IMR-90 (cell line): ENCODE data around the gene HMGN2. TPM values are rescaled to one million over a fixed set of nuclear protein-coding genes. Genes with fewer than 3 reads are reported as not detected.

ENCODE experiments used
- ATAC-seq: fragments of 200-7000 bp; cut with Tn5 transposase; 2 replicates; pipeline ENCODE4 v1.9.1; 2020; ENCODE audit warnings: low read depth, mild to moderate bottlenecking, moderate library complexity
- BruUV-seq: library from RNA; stranded (reverse); fragments of 400-500 nt; replicated peaks from 2 replicates; lab custom pipeline; 2021; lab: Mats Ljungman, UMichigan
- CTCF ChIA-PET: fragments of 300-600 bp; formaldehyde crosslinking; extraction: SDS; loops from one replicate; lab custom pipeline; 2021; ENCODE audit warnings: antibody characterized with exemption; lab: Yijun Ruan, JAX
- POLR2A ChIA-PET: fragments of 300-600 bp; sonication (Branson Sonifier 250); formaldehyde crosslinking; loops from one replicate; lab custom pipeline; 2022; ENCODE audit warnings: antibody characterized with exemption; ENCODE audit not compliant: unreplicated experiment; lab: Charles Lee
- DNase-seq: peaks from one replicate; pipeline ENCODE4 v3.0.0; 2013
- H2AFZ ChIP-seq: replicated peaks from 2 replicates; pipeline ENCODE3; 2013; ENCODE audit warnings: low read length, mild to moderate bottlenecking; ENCODE audit not compliant: poor library complexity
- H2AK5ac ChIP-seq: 2 replicates; pipeline ENCODE4 v1.6.1; 2013; ENCODE audit warnings: low read depth, low read length, inconsistent platforms
- H2AK9ac ChIP-seq: replicated peaks from 2 replicates; pipeline ENCODE3; 2013; ENCODE audit warnings: mild to moderate bottlenecking, low read depth, low read length, moderate library complexity; ENCODE audit not compliant: poor library complexity
- H2BK120ac ChIP-seq: 2 replicates; pipeline ENCODE4 v1.6.1; 2013; ENCODE audit warnings: low read depth, low read length, inconsistent platforms
- H2BK15ac ChIP-seq: 3 replicates; pipeline ENCODE4 v1.6.1; 2013; ENCODE audit warnings: low read depth, low read length, inconsistent platforms
- H2BK20ac ChIP-seq: 2 replicates; pipeline ENCODE4 v1.6.1; 2013; ENCODE audit warnings: low read depth, mild to moderate bottlenecking, inconsistent platforms, low read length, moderate library complexity
- H2BK5ac ChIP-seq: 2 replicates; pipeline ENCODE4 v1.6.1; 2013; ENCODE audit warnings: mild to moderate bottlenecking, low read depth, low read length, inconsistent platforms; ENCODE audit not compliant: poor library complexity, severe bottlenecking
- H3K14ac ChIP-seq: replicated peaks from 2 replicates; pipeline ENCODE4 v1.6.1; 2013; ENCODE audit warnings: low read depth, low read length, inconsistent platforms
- H3K18ac ChIP-seq: 2 replicates; pipeline ENCODE4 v1.6.1; 2013; ENCODE audit warnings: low read depth, low read length, control low read depth
- H3K23ac ChIP-seq: 2 replicates; pipeline ENCODE4 v1.6.1; 2013; ENCODE audit warnings: low read depth, low read length, inconsistent platforms
- H3K27ac ChIP-seq: 2 replicates; pipeline ENCODE4 v1.5.1; 2013; ENCODE audit warnings: mild to moderate bottlenecking, control low read depth, low read length; ENCODE audit not compliant: insufficient read depth
- H3K27me3 ChIP-seq: 2 replicates; pipeline ENCODE4 v1.6.1; 2013; ENCODE audit warnings: low read length; ENCODE audit not compliant: control insufficient read depth, insufficient read depth
- H3K36me3 ChIP-seq: 2 replicates; pipeline ENCODE4 v1.6.1; 2013; ENCODE audit warnings: low read length, mixed read lengths; ENCODE audit not compliant: control insufficient read depth, insufficient read depth
- H3K4ac ChIP-seq: 2 replicates; pipeline ENCODE4 v1.6.1; 2013; ENCODE audit warnings: low read depth, low read length, inconsistent platforms
- H3K4me1 ChIP-seq: 2 replicates; pipeline ENCODE4 v1.6.1; 2013; ENCODE audit warnings: low read length, mixed read lengths; ENCODE audit not compliant: control insufficient read depth, insufficient read depth
- H3K4me2 ChIP-seq: 2 replicates; pipeline ENCODE4 v1.6.1; 2013; ENCODE audit warnings: low read depth, mild to moderate bottlenecking, control low read depth, low read length, moderate library complexity
- H3K4me3 ChIP-seq: 2 replicates; pipeline ENCODE4 v1.5.1; 2013; ENCODE audit warnings: low read depth, mild to moderate bottlenecking, control low read depth, low read length, moderate library complexity; ENCODE audit not compliant: insufficient read depth
- H3K56ac ChIP-seq: 2 replicates; pipeline ENCODE4 v1.6.1; 2013; ENCODE audit warnings: low read length, inconsistent platforms; ENCODE audit not compliant: insufficient read depth; ENCODE audit errors: extremely low read depth
- H3K79me1 ChIP-seq, 2 experiments: 2 replicates each; pipeline ENCODE4 v1.6.1; 2013; ENCODE audit warnings: low read length in 2 of 2, inconsistent platforms in 1 of 2, low read depth in 1 of 2
- H3K9ac ChIP-seq: 2 replicates; pipeline ENCODE4 v1.6.1; 2013; ENCODE audit warnings: low read depth, low read length, control low read depth
- H3K9me1 ChIP-seq: 2 replicates; pipeline ENCODE4 v1.6.1; 2013; ENCODE audit warnings: low read length, inconsistent platforms; ENCODE audit not compliant: insufficient read depth
- H3K9me3 ChIP-seq: 2 replicates; pipeline ENCODE4 v1.6.1; 2013; ENCODE audit warnings: low read length; ENCODE audit not compliant: control insufficient read depth, insufficient read depth
- H4K20me1 ChIP-seq: 2 replicates; pipeline ENCODE4 v1.6.1; 2013; ENCODE audit warnings: low read length, inconsistent platforms; ENCODE audit not compliant: insufficient read depth
- H4K5ac ChIP-seq: 2 replicates; pipeline ENCODE4 v1.6.1; 2013; ENCODE audit warnings: mild to moderate bottlenecking, low read depth, low read length, control low read depth
- H4K8ac ChIP-seq, 2 experiments: 2 replicates each; pipeline ENCODE4 v1.6.1; 2013; ENCODE audit warnings: low read depth in 2 of 2, low read length in 2 of 2, control low read depth in 1 of 2, inconsistent platforms in 1 of 2
- H4K91ac ChIP-seq: 2 replicates; pipeline ENCODE4 v1.6.1; 2013; ENCODE audit warnings: low read depth, low read length, inconsistent platforms; ENCODE audit not compliant: insufficient read depth
- BHLHE40 ChIP-seq: fragments of 150-350 bp; IDR thresholded peaks from 2 replicates; pipeline ENCODE4 v1.6.1; 2016; ENCODE audit warnings: mild to moderate bottlenecking, low read depth, low read length
- CEBPB ChIP-seq: IDR thresholded peaks from 2 replicates; pipeline ENCODE4 v1.6.1; 2012; ENCODE audit warnings: low read depth, low read length, improper control_type of control experiment
- CTCF ChIP-seq: conservative IDR thresholded peaks from 2 replicates; pipeline ENCODE4 v1.5.1; 2012; ENCODE audit warnings: mild to moderate bottlenecking, low read depth, low read length, improper control_type of control experiment
- ELK1 ChIP-seq: fragments of 150-350 bp; IDR thresholded peaks from 2 replicates; pipeline ENCODE4 v1.6.1; 2016; ENCODE audit warnings: low read depth, mild to moderate bottlenecking, low read length, moderate library complexity, borderline replicate concordance
- FOS ChIP-seq: fragments of 150-350 bp; IDR thresholded peaks from 2 replicates; pipeline ENCODE4 v1.6.1; 2016; ENCODE audit warnings: low read depth, low read length
- MAFK ChIP-seq: IDR thresholded peaks from 2 replicates; pipeline ENCODE4 v1.6.1; 2012; ENCODE audit warnings: low read depth, low read length, improper control_type of control experiment
- MXI1 ChIP-seq: IDR thresholded peaks from 2 replicates; pipeline ENCODE4 v1.6.1; 2012; ENCODE audit warnings: low read depth, mild to moderate bottlenecking, low read length, moderate library complexity, borderline replicate concordance
- NFE2L2 ChIP-seq: fragments of 150-350 bp; IDR thresholded peaks from 2 replicates; pipeline ENCODE4 v1.6.1; 2016; ENCODE audit warnings: low read depth, mild to moderate bottlenecking, low read length
- RAD21 ChIP-seq: IDR thresholded peaks from 2 replicates; pipeline ENCODE4 v1.6.1; 2012; ENCODE audit warnings: low read length, improper control_type of control experiment
- RCOR1 ChIP-seq: IDR thresholded peaks from 2 replicates; pipeline ENCODE4 v1.6.1; 2012; ENCODE audit warnings: mild to moderate bottlenecking, low read length, improper control_type of control experiment; ENCODE audit not compliant: insufficient replicate concordance
- RFX5 ChIP-seq: IDR thresholded peaks from 2 replicates; pipeline ENCODE4 v1.8.0; 2012; ENCODE audit warnings: low read depth, mild to moderate bottlenecking, low read length, moderate library complexity
- SMC3 ChIP-seq: fragments of 150-350 bp; IDR thresholded peaks from 2 replicates; pipeline ENCODE4 v1.6.1; 2016; ENCODE audit warnings: low read depth, mild to moderate bottlenecking, antibody characterized with exemption, low read length, moderate library complexity
- USF2 ChIP-seq: fragments of 150-350 bp; IDR thresholded peaks from 2 replicates; pipeline ENCODE4 v1.6.1; 2017; ENCODE audit warnings: mild to moderate bottlenecking, antibody characterized with exemption, low read length, low read depth
- WGBS, 2 experiments: methylation state at CpG; one replicate each; pipeline versions ENCODE4 v1.1.5 to v1.1.7; 2013; ENCODE audit warnings: missing lambda C conversion rate in 2 of 2; ENCODE audit not compliant: insufficient read length in 1 of 2; ENCODE audit errors: extremely low coverage in 2 of 2; 5-methylcytosine and 5-hydroxymethylcytosine counted together
- dilution Hi-C: fragments of 300-500 bp; cut with HindIII; formaldehyde crosslinking; loops from one replicate; pipeline ENCODE4 v1.14.3; 2018; ENCODE audit warnings: low sequenced_read_pairs; ENCODE audit not compliant: unreplicated experiment
- in situ Hi-C: fragments of 300-500 bp; cut with MboI; formaldehyde crosslinking; loops from 3 replicates; pipeline ENCODE4 v1.14.3; 2019; ENCODE audit warnings: low sequenced_read_pairs, inconsistent platforms, mixed read lengths
- intact Hi-C: fragments of 100-400 bp; cut with micrococcal nuclease; formaldehyde crosslinking; loops from 2 replicates; pipeline ENCODE4 v1.10.0; 2022
- polyA plus RNA-seq, 3 experiments: library from polyadenylated mRNA; depleted of rRNA; stranded (reverse); fragments of >200 nt; gene quantifications; 2 replicates each; pipeline ENCODE4 v1.2.3, GENCODE V29; 2012; ENCODE audit warnings: low replicate concordance in 1 of 3
- total RNA-seq: library from RNA; depleted of rRNA; stranded (reverse); fragments of >200 nt; gene quantifications from 2 replicates; pipeline ENCODE4 v1.2.3, GENCODE V29; 2012

The HMGN2 gene
- total and polyA plus RNA-seq, 2 of the 4 experiments (the other 2 are of a cell fraction), result 367 to 505 TPM

- Histone ChIP-seq H3K14ac (peak within 1 kb of the TSS; percentile 90), H3K18ac (peak within 1 kb of the TSS; percentile 16; the same call in 1 of the 2 replicates), H3K9me3 (no peaks in the 10 kb centered on the region), H3K27me3 (peaks cover 7% of the 10 kb centered on the region; the same call in 1 of the 2 replicates), H4K5ac (peak within 1 kb of the TSS; percentile 79), H2BK15ac (peak within 1 kb of the TSS; percentile 66; the same call in 1 of the 3 replicates), H3K36me3 (peaks cover 6% of the 10 kb centered on the region; the same call in 1 of the 2 replicates), H3K27ac (peak within 1 kb of the TSS; percentile 69), H2AK9ac (peak within 1 kb of the TSS; percentile 80), H3K9me1 (peaks cover 5% of the 10 kb centered on the region; the same call in 1 of the 2 replicates), H3K4me3 (peak within 1 kb of the TSS; percentile 61), H3K9ac (peak within 1 kb of the TSS; percentile 92), H3K79me1 (peaks cover 20 to 23% of the 10 kb centered on the region in 2 experiments), H2AK5ac (peak within 1 kb of the TSS; percentile 86), H2BK120ac (peak within 1 kb of the TSS; percentile 21; the same call in 1 of the 2 replicates), H2BK5ac (peak within 1 kb of the TSS; percentile 58), H4K8ac (peak within 1 kb of the TSS; percentile 84 to 98), H3K4ac (peak within 1 kb of the TSS; percentile 82), H3K4me2 (peak within 1 kb of the TSS; percentile 88), H3K4me1 (peaks cover 1% of the 10 kb centered on the region; the same call in 1 of the 2 replicates), H4K91ac (peak within 1 kb of the TSS; percentile 50), H3K23ac (peak within 1 kb of the TSS; percentile 55), H4K20me1 (no peaks in the 10 kb centered on the region), H2AFZ (peak within 1 kb of the TSS; percentile 95), H3K56ac (peak within 1 kb of the TSS; percentile 96), H2BK20ac (0 out of 2 replicates have a peak within 1 kb of the TSS, but pooled peaks have one; percentile 4)
- ATAC-seq, result peak; percentile 99
- CTCF ChIA-PET, result interaction anchor here (1.4 to 1.5 kb wide), 2 partner anchors 15 to 68 kb away, joined by 3 to 9 read pairs; no protein-coding TSS in a partner anchor
- no TSS peak for BruUV-seq
- in situ Hi-C loops, result no loop called here
- DNase-seq, result peak; percentile 97
- dilution Hi-C loops, result no loop called here
- 0% methylated on average over 23 of the region's 45 CpGs; no CpG with 5 or more reads in 1 of the 2 experiments for WGBS, 2 experiments
- intact Hi-C loops, result no loop called here
- POLR2A ChIA-PET, result no interaction called here
- TF ChIP-seq RCOR1 (no peak), FOS (peak; percentile 35), USF2 (peak; percentile 100), CTCF (no peak), MAFK (no peak), SMC3 (no peak), RFX5 (no peak), ELK1 (no peak), MXI1 (peak; percentile 91), RAD21 (no peak), CEBPB (no peak), BHLHE40 (peak; percentile 95), NFE2L2 (0 out of 2 replicates have a peak, but pooled peaks have one; percentile 4)
Observed at GRCh38 chr1:26431979-26432695, 40.1 kb upstream of the HMGN2 start, which contains the start of gene DHDDS. Gene DHDDS, plus strand, starts transcription at chr1:26432321. Its CDS starts 625 bp downstream, at chr1:26432946.
